ENCODE data around the gene NCK2. TPM values are rescaled to one million over a fixed set of nuclear protein-coding genes. Genes with fewer than 3 reads are reported as not detected.

Gene NCK2
- total RNA-seq, 2 donors from 2014 or later = 36.6 to 42.8 TPM

DNA sequence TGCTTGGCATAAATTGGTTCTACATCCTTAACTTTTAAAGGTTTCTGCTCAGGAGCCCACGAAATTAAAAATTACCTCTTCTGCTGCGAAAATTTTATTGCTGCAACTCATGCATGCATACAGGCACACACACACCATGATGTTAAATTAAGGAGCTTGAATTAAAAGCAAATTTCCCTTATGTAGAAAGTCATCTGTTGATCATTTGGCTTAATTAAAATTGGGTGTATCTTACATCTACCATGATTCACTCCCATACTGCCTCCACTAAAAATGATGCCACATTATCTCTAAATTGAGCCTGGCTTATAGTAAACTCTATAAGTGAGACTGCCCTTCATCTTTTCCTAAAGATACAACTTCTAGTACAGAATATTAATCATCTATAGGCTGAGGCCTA lies 145.4 kb downstream of the NCK2 start:
- ATAC-seq (no peak), DNase-seq (no peak)
- H3K4me1 ChIP-seq = peaks cover 45% of the 10 kb centered on the region
- no peaks in the 10 kb centered on the region for H3K27me3 ChIP-seq
- intact Hi-C loops (cut with DNase I) = no loop called here
- H3K36me3 ChIP-seq (replicated peaks in 1 of 2; ENCODE audit: insufficient read depth in 1 of 2, low read depth in 2 of 2) = peaks cover 0 to 5% of the 10 kb centered on the region in 2 donors
- no peak for TF ChIP-seq POLR2A (IDR thresholded peaks at IDR 0.05)
- TF ChIP-seq, protein P1, sequence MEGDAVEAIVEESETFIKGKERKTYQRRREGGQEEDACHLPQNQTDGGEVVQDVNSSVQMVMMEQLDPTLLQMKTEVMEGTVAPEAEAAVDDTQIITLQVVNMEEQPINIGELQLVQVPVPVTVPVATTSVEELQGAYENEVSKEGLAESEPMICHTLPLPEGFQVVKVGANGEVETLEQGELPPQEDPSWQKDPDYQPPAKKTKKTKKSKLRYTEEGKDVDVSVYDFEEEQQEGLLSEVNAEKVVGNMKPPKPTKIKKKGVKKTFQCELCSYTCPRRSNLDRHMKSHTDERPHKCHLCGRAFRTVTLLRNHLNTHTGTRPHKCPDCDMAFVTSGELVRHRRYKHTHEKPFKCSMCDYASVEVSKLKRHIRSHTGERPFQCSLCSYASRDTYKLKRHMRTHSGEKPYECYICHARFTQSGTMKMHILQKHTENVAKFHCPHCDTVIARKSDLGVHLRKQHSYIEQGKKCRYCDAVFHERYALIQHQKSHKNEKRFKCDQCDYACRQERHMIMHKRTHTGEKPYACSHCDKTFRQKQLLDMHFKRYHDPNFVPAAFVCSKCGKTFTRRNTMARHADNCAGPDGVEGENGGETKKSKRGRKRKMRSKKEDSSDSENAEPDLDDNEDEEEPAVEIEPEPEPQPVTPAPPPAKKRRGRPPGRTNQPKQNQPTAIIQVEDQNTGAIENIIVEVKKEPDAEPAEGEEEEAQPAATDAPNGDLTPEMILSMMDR (IDR thresholded peaks at IDR 0.05) = no peak
- WGBS, 2 donors = 49 to 98% methylated on average over 2 of the region's 2 CpGs
- H3K4me3 ChIP-seq = no peak overlapping the region
- H3K9me3 ChIP-seq = no peaks in the 10 kb centered on the region
- H3K27ac ChIP-seq = no peak overlapping the region

DNA sequence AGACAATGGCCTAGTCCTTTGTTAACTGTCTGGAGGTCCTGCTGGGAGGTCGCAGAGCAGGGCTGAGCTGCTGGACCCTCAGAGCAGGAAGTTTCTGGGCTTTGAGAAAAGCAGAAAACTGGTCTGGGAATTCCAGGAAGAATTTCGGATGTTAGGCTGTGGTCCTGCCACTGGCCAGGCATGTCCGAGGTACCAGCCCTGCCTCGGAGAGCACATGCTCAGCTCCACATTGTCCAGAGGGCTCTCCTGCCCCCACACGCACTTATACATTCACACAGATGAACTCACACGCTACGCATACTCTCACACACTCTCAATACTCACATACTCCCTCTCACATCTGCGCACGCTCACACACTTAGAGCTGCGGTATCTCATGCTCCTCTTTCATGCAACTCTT lies 146.1 kb downstream of the NCK2 start:
- WGBS, 2 donors = 96 to 98% methylated on average over 10 of the region's 10 CpGs
- peaks cover 0 to 5% of the 10 kb centered on the region in 2 donors for H3K36me3 ChIP-seq (replicated peaks in 1 of 2; ENCODE audit: insufficient read depth in 1 of 2, low read depth in 2 of 2)
- no peak for TF ChIP-seq POLR2A (IDR thresholded peaks at IDR 0.05)
- TF ChIP-seq, protein P1 (IDR thresholded peaks at IDR 0.05) = no peak
- H3K27ac ChIP-seq = no peak overlapping the region
- DNase-seq (no peak), ATAC-seq (no peak)
- H3K9me3 ChIP-seq = no peaks in the 10 kb centered on the region
- H3K27me3 ChIP-seq = no peaks in the 10 kb centered on the region
- peaks cover 40% of the 10 kb centered on the region for H3K4me1 ChIP-seq
- no peak overlapping the region for H3K4me3 ChIP-seq
- intact Hi-C loops (cut with DNase I) = no loop called here

DNA sequence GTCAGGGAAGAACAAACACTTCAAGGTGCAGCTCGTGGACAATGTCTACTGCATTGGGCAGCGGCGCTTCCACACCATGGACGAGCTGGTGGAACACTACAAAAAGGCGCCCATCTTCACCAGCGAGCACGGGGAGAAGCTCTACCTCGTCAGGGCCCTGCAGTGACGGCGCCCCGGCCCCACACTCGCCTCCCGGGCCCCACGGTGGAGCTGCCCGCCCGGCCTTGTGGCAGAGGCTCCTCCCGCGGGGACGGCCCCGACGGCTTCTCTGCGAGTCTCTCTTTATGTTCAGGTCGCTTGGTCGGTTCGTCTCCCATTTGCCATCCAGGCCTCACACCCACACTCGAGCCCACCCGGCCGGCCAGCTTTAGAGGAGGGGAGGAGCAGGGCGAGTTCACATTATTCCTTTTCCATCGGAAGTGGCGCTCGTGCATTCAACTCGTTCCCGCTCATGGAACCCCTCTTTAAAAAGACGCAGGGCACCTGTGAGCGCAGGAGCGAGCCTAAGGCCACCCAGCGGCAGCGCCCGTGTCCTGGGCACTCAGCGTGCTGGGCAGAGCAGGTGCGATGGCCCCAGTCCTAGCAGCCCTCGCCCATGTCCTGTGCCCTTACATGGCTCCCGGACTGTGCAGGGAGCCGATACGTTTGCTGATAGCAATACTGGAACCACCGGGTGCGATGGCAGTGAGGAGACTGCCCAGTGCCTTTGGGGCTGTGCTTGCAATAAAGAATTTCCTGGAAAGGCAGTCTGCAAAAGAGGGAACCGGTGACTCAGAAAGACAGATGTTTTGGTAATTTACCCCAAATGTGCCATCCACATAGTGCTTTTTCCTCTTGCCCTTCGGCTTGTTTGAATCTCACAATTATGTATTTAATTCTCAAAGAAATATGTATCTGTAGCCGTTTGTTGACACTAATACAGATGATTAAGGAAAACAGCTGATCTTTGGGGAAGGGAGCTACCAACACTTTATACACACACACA lies 148.6 kb downstream of the NCK2 start:
- H3K9me3 ChIP-seq = no peaks in the 10 kb centered on the region
- TF ChIP-seq, protein P1 (IDR thresholded peaks at IDR 0.05) = no peak
- no peak overlapping the region for H3K27ac ChIP-seq
- H3K36me3 ChIP-seq (replicated peaks in 1 of 2; ENCODE audit: insufficient read depth in 1 of 2, low read depth in 2 of 2) = peaks cover 0 to 5% of the 10 kb centered on the region in 2 donors
- intact Hi-C loops (cut with DNase I) = no loop called here
- 96 to 98% methylated on average over 46 to 47 of the region's 51 CpGs for WGBS, 2 donors
- H3K4me3 ChIP-seq = no peak overlapping the region
- no peak for ATAC-seq
- H3K27me3 ChIP-seq = no peaks in the 10 kb centered on the region
- peaks cover 16% of the 10 kb centered on the region for H3K4me1 ChIP-seq
- DNase-seq = no peak

DNA sequence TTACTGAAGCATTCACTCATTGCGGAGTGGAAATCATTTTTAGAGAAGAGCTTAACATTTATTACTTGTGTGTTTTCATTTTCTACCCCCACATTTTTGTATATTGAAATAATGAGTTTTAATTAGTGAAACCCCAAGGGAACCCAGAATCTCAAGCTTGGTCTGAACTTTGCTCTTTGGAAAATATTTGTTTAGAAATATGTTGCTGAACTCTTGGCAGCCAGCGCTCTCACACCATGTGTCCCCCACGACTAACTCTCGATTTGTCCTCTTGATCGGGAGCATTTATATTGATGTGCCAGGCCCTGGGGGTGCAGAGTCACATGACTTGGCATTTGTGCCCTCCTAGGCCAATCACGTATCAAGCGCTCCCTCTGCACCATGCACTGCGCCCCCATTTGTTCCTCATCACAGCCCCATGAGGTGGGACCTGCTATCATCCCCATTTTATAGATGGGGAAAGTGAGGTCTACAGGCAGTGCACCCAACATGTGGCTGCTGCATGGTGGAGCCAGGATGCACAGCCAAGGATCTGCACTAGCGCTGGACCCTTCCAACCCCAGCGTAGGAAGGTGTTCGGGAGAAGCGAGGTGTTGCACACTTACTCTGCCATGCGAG lies 149.7 kb downstream of the NCK2 start:
- Histone ChIP-seq H3K27me3 (no peaks in the 10 kb centered on the region), H3K4me3 (no peak overlapping the region), H3K36me3 (replicated peaks in 1 of 2; ENCODE audit: insufficient read depth in 1 of 2, low read depth in 2 of 2) (peaks cover 0 to 5% of the 10 kb centered on the region in 2 donors), H3K4me1 (peaks cover 11% of the 10 kb centered on the region), H3K9me3 (no peaks in the 10 kb centered on the region), H3K27ac (no peak overlapping the region)
- DNase-seq (no peak), ATAC-seq (no peak)
- WGBS, 2 donors = 76 to 90% methylated on average over 13 of the region's 13 CpGs
- intact Hi-C loops (cut with DNase I) = no loop called here
- TF ChIP-seq, protein P1 (IDR thresholded peaks at IDR 0.05) = no peak
- no peak for TF ChIP-seq POLR2A (IDR thresholded peaks at IDR 0.05)

All from body of pancreas (tissue), 4 donors.